GM18861 (cell line): ENCODE measurements around the gene TMEM266.

ENCODE experiments used
- ATAC-seq: cut with Tn5 transposase; IDR thresholded peaks from one replicate; pipeline ENCODE4 v1.9.1; 2021; ENCODE audit not compliant: unreplicated experiment

The TMEM266 gene

DNA sequence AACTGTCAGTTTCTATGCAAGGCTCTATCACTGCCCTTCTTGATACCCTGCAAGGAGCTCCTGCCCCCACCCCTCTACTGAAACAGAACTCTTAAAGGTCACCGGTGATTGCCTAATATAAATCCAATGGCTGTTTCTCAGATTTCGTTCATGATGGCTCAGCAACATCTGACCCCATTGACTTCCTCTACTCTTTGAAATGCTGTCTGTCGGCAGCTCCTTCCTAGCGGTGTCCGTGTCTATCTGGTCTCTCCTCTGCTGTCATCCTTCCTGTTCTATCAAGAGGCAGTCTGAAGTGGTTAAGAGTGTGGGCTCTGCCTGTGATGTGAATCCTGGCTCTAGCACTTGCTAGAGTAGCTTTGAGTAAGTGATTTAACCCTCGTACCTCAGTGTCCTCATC is 5.5 kb downstream of the TMEM266 start:
- ATAC-seq = no peak

DNA sequence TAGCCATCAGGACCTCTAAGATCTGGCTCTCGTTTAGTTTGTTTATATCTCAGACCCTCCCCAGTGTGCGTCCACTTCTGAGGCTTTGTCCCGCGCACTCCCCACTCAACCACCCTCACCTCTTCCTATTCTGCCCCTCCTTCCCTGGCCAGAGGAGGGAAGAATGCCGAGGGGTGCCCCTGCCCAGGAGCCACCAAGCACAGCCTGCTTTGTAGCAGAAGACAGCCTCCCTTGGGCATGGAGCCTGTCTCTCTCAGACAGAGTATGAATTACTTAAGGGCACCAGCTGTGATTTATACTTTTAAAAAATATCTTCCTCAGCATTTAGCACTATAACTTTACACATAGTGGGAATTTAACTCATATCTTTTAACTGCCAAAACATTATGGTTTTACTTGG is 6.0 kb downstream of the TMEM266 start:
- no peak for ATAC-seq

DNA sequence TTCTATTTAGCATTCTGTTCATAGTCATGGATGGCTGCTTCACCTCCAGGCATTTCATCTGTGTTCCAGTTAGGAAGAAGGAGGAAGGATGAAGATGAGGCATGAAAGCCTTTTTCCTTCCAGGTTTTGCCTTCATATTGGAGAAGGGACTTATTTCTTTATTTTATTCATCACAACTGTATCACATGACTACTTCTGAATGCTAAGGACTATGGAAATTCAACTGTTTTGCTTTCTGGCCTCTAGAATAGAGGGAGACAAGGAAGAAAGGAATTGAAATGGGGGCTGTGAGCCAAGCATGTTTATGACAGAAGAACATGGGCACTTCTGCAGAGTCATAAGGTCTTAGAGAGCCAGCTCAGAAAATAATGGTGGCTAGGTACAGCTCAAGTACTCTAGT is 10.4 kb downstream of the TMEM266 start:
- ATAC-seq = no peak

DNA sequence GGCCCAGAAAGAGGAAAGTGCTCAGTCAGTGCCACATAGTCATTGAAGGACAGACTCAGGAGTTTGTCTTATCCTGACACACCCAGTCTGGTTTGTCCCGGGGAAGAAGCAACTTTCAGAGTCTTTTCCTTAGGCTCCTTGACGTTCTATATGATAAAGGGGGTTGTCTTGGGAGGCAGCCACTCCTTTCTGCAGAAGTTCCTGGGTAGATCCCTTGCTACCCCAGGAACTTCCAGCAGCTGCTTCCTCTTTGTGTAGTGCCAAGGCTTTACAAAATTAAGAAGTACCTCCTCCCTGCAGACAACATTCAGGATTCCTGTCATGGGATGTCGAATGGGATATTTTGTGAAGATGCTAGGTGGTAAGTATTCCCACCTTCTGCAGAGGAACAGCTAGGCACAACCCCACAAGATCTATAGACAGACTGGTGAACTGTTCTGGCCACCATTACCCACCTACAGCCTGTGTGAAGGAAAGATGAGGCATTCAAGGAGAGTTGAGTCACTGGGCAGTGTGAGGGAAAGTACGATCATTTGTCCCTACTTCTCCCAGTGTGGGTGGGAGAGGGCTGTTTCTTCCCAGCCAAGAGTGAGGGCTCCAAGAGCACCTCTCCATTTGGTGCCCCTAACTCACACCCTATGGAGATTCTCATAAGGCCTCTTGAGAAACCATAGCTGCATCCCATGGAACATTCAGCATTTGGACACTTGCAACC is 11.3 kb downstream of the TMEM266 start:
- ATAC-seq = no peak

DNA sequence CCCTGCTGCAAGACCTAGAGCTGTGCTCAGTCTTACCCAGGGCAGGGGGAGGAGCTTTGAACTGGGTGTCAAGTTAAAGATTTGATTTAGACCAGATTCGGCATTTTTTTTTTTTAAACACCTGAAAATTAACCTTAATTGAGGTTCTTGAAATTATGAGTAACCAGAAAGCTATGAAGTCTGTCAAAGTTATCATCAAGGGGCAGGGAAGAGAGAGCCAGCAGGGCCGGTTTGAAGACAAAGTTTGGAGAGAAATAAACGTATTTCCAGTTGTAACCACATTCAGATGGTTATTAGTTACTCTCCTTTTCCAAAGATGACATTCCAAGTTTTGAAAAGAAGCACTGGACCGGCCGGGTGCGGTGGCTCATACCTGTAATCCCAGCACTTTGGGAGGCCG is 12.0 kb downstream of the TMEM266 start:
- ATAC-seq = no peak

DNA sequence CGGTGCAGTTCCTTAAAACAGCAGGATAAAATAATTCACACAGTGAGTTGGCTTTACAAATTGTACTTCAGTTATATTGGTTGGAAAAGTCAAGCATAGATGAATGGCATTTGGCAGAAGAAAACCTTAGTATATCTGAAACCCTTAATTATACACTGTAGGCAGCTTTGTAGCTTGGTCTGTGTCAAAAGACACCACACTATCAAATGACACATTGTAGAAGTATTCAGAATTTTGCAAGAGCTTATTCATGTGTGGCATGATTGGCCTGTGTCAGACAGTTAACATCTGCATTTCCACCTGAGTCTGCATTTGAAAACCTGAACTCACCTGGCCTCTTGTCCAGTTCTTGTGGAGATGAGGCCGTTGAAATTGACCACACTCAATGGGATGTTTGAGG is 13.8 kb downstream of the TMEM266 start:
- no peak for ATAC-seq

DNA sequence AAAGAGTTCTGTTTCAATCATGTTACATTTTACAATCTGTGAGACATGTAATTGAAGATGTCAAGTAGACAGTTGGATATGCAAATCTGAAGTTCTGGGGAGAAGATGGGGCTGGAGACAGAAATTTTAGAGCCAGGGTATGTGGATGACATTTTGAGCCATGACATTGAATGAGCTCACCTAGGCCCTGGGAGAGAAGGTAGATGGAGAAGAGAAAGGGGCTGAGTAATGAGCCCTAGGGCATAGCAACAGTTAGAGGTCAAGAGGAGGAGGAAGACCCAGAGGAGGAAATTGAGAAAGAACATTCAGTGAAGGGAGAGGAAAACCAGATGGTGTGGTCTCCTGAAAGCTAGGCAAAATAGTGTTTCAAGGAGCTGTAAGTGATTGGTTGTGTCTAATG is 15.3 kb downstream of the TMEM266 start:
- ATAC-seq = no peak

DNA sequence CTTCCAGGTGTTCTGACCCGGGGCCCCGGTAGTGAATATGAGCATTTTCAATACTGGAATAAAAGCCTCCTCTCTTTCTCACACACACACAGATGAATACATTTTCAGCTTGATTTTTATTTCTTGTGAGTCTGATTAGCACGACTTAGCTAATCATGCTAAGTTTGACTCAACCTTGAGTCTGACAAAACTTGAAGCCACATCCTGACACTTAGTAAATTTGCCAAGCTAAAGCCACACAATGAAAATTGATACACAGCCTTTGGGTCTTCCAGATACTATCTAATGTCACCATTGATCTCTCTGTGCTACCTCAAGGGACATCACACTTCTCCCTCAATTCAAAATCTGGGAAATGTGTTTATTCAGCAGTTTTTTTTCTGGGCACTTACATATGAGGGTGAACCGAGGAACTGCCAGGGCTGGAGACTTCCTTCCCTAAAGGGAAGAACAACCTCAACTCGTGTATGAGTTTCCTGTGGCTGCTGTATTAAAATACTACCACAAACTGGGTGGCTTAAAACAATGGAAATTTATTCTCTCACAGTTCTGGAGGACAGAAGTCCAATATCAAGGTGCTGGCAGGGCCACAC is 18.6 kb downstream of the TMEM266 start:
- no peak for ATAC-seq

DNA sequence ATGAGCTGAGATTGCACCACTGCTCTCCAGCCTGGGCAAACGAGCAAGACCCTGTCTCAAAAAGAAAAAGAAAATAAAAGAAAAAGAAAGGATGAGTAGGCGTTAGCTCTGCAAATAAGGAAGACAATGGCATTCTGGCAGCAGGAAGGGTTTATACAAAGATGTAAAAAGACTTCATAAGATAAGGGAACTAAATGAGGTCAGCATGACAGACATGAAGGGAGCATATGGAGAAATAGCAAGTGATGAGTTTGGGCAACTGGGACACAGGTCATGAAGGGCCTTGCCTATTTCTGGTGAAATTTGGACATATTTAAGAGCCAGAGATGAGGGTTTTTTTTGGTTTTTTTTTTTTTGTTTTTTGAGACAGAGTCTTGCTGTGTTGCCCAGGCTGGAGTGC is 24.5 kb downstream of the TMEM266 start:
- no peak for ATAC-seq

DNA sequence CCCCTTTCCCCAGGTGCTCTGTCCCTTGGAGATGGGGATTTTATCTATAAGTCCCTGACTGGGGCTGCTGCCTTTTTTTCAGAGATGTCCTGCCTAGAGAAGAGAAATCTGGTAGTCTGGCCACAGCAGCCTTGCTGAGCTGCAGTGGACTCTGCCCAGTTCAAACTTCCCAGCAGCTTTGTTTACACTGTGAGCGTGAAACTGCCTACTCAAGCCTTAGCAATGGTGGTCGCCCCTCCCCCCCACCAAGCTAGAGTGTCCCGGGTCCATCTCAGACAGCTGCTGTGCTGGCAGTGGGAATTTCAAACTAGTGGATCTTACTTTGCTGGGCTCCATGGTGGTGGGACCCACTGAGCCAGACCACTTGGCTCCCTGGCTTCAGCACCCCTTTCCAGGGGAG is 38.9 kb downstream of the TMEM266 start:
- ATAC-seq = no peak

DNA sequence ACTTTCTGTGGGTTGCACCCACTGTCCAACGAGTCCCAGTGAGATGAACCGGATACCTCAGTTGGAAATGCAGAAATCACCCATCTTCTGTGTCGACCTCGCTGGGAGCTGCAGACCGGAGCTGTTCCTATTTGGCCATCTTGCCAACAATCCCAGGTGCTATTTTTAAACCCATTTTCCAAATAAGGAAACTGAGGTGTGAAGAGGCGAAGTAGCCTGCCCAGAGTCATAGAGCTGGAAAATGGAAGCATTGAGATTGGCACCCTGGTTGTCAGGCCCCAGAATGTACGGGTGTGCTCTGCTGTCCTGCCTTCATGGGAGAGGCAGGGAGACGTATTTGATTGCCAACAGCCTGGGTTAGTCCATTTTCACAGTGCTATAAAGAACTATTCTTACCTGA is 39.6 kb downstream of the TMEM266 start:
- ATAC-seq = no peak

DNA sequence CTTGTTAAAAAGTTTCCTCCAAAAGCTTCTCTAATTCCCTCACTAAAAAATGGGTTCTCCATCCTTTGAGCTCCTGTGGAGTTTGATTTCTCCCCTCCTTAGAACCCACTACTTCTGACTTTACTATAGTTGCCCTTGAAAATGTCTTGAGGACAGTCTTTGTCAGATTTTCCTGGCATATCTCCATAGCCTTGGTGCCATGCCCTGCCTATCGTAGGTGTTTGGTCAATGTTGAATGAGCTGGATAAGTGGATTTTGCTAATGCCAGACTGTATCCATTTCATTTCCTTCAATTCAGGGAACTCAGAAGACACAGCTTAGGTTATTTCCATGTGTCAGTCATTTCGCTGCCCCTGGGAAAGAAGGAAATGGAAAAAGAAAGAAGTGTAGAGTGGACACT is 40.6 kb downstream of the TMEM266 start:
- no peak for ATAC-seq

DNA sequence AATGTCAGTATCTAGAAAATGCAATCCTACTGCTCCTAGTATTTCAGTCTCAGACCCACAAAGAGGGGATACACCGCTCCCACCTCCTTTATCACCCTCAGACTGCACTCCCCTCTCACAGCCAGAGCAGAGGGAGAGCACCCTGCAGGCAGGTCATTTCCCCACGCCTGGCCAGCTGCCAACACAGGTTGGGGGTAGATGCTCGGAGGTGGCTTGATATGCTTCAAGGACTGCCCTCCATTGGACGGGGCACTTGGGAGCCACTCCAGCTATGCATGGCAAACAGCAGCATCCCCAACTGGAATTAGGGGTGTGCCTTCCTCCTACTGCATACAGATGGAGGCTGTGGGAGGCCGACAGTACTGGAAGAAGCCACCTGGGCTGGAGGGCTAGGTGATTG is 41.9 kb downstream of the TMEM266 start:
- no peak for ATAC-seq

DNA sequence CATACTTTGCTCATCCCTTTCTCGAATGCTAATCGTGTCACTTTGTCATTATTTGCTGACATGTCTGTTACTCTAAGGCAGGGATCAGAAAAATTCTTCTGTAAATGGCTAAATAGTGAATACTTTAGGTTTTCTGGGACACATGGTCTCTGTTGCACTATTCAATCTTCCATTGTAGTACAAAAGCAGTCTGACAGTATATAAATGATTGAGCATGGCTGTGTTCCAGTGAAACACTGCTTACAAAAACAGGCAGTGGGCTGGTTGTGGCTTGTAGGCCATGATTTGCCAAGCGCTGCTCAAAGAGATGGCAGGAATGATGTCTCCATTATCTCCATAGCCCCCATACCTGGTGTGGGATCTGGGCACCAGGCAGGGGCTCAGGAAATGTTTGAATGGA is 45.6 kb downstream of the TMEM266 start:
- no peak for ATAC-seq

DNA sequence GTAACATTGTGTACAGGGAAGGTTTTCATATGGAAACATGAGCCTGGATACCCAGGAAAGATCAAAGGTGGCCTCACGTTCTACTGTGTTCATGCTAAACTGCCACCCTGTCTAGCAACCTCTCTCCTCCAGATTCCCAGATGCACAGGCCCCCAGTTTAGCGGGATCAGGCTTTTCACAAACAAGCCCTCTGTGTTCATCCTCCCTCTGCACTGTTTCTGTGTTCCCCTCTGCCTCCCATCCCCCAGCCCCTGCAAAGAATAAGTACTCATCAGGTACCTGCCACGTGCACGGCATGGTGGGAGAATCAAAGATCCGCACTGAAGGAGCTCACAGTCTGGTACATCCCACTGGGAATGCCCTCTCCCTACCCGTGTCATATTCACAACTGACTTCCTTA is 46.1 kb downstream of the TMEM266 start:
- no peak for ATAC-seq

DNA sequence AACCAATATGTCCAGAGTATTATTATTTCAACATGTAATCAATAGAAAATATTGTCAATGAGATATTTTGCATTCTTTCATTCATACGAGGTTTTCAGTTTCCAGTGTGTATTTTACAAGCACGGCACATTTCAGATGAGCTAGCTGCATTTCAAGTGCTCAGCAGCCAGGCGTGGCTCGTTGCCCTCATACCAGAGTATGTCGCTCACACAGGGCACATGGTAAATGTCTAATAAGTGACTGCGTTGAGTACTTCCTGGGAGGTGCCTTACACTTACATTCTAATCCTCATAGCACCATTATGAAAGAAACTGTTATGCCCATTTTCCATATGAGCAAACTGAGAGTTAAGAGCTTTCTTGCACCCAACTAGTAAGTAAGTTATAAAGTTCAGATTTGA is 47.4 kb downstream of the TMEM266 start:
- ATAC-seq = no peak

DNA sequence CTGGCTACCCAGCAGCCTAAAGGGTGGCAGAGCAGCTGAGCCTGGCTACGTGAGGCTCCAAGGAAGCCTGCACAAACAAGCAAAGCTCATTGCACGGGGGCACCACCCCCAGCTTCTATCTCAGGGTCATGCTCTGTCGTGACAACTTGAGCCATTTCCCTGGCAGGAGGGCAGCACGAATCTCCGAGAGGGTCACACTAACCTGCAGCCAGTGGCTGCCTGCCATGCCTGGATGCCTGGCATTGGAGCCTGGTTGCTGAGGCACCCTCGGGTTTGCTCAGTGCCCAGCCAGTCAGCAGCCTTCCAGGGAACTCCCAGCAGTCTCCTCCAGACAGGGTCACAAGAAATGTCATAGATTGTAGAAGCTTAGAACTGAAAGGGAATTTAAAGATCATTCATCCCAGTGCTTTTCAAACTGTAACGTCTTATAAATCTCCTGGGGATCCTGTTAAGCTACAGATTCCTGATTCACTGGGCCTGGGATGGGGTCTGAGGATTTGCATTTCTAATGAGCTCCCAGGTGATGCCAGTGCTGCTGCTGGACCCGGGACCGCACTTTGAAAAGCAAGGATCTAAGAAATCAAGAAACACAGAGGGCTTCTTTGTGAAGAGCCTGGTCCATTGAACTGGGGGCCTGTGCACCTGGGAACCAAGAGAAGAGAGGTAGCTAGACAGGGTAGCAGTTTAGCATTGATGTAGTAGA is 48.4 kb downstream of the TMEM266 start:
- ATAC-seq = no peak

DNA sequence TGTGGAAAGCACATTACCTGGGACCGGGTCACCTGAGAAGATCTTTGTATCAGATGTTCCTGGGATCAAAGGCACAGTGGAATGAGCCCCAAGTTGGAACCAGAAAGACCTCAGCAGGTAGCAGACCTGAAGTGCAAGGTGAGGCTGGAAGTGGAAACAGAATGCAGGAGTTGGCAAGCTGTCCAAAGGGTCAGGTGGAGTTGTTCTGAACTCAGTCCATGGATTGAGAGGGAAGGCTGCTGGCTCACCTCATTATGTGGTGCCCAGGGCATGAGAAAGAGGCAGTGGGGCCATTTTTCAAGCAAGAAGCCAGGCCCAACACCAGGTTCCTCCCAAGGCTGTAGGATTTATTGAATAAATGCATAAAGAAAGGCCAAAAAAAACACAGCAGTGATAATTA is 49.3 kb downstream of the TMEM266 start:
- ATAC-seq = no peak

DNA sequence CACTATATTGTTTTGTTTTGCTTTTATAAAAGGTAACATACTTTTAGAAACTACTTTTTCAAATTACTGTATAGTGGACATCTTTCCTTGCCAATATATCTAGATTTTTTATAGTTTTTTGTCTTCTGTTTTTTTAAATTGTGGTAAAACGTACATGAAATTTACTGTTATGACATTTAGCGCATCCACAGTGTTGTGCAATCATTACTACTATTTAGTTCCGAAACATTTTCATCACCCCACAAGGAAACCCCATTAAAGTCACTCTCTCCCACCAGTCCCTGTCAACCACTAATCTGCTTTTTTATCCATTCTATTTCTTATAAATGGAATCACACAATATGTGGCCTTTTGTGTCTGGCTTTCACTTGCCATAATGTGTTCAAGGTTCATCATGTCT is 54.8 kb downstream of the TMEM266 start:
- no peak for ATAC-seq

DNA sequence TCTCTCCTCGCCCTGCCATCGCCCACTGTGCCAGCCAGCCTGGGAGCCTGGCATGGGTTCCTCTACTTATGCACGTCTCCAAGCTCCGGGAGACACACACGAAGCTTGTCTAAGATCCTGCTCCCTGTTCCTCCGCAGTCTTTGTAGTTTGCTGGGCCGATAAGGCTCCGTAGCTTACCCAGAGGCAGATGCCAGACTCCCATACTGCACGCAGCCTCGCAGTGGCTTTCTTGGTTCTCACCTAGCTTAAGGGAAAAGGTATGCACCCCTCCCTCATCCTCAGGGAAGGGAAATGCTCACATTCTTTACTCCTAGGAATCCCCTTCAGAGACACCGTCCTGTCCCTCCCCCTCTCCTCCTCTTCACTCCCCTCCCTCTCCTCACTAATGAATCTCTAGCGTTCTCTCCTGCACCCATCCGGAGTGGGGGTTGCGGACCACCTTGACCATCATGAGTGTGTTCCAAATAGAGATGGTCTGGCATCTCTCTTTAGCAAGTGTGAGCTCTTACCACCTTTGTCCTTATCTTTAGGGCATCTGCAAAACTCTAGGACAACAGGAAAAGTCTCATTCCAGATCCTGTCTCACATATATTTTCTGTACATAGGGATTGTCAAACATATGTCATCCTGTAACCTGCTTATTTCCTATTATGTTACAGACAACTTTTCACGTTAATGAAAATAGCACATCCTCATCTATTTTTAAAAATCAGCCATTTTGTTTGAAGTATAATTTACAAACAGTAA is 56.5 kb downstream of the TMEM266 start:
- ATAC-seq = no peak

DNA sequence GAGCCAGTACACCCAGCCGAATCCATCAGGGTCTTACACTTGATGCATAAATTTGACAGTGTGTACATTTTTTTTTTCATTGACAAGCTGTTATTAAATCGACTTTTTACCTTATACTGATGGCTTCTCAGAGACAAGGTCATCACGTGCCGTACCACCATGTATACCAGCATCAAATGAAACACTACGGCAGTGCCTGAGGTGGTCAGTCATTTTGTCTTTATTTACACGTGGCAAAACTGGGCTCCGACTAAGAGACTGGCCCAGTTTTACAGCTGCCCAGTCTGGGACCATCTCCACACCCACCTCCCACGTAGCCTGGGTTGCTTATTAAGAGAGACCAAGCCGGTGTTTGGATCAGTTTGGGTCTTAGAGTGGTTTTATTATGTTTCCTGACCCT is 57.4 kb downstream of the TMEM266 start:
- ATAC-seq = no peak

DNA sequence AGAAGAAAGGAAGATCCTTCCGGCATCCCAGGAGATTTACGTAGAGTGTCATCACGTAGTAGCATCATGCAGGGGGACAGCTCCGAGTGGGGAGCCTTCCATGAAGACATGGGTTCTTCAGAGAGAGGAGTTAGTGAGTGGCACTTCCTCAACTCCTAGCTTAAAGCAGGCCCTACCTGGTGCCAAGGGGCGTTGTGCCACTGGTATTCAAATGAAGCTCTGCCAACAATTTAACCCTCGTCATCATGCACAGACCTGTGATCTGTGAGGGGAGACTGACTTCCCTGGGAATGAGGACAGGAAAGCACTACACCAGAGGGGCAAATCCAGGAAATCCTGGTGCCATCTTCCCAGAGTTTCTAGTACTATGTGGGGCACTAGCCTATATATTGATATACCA is 59.0 kb downstream of the TMEM266 start:
- no peak for ATAC-seq
